ENCODE data around the gene GPR137B. TPM values are rescaled to one million over a fixed set of nuclear protein-coding genes. Genes with fewer than 3 reads are reported as not detected.
"Not testable (repeated sequence)": the region's sequence is repeated elsewhere in the genome, so short reads cannot be mapped to it uniquely, and the experiment has no call there.

Gene GPR137B
- total RNA-seq, 1 donor from 2014 or later = 36.7 TPM

- TF ChIP-seq, protein P1, sequence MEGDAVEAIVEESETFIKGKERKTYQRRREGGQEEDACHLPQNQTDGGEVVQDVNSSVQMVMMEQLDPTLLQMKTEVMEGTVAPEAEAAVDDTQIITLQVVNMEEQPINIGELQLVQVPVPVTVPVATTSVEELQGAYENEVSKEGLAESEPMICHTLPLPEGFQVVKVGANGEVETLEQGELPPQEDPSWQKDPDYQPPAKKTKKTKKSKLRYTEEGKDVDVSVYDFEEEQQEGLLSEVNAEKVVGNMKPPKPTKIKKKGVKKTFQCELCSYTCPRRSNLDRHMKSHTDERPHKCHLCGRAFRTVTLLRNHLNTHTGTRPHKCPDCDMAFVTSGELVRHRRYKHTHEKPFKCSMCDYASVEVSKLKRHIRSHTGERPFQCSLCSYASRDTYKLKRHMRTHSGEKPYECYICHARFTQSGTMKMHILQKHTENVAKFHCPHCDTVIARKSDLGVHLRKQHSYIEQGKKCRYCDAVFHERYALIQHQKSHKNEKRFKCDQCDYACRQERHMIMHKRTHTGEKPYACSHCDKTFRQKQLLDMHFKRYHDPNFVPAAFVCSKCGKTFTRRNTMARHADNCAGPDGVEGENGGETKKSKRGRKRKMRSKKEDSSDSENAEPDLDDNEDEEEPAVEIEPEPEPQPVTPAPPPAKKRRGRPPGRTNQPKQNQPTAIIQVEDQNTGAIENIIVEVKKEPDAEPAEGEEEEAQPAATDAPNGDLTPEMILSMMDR (IDR thresholded peaks at IDR 0.05; ENCODE audit: borderline replicate concordance) = no peak
- no peak overlapping the region for H3K4me3 ChIP-seq
- H3K4me1 ChIP-seq = peaks cover 27% of the 10 kb centered on the region
- H3K36me3 ChIP-seq = no peaks in the 10 kb centered on the region
- peaks cover 1% of the 10 kb centered on the region for H3K9me3 ChIP-seq (replicated peaks)
- H3K27ac ChIP-seq (replicated peaks) = no peak overlapping the region
- DNase-seq = no peak
- H3K27me3 ChIP-seq (ENCODE audit: low read depth) = no peaks in the 10 kb centered on the region
- intact Hi-C loops (cut with micrococcal nuclease) = no loop called here
Measured at GRCh38 chr1:236155841-236156503, 13.6 kb downstream of the GPR137B start.

DNA sequence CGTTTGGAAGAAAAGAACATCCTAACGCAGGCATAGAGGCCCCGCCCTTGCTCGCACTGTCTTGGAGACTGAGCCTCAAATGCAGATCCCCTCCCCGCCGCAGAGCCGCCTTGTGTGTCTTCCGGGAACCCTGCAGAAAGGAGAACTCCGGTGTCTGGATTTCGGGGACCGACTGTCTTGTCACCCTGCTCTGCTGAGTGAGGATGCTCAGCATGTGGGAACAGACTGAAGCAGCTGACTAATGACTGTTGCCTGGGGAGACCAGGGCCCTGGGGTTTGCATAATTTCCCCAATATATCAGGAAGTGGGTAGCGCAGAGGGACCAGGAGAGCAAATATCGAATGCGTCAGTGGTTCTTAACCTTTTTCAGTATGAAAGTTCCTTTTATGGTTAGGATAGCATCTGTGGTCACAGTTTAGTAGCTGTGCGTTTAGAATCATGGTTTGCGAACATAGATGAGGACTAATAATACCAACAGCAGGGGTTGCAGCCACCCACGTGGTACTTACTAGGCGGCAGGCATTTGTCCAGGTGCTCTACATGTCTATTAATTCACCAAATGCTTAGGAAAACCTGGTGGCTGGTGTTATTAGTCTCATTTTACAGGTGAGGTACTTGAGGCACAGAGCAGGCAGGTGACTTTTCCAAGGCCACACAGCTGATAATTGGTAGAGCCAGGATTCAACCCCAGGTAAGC is 14.3 kb downstream of the GPR137B start:
- Histone ChIP-seq H3K4me1 (peaks cover 20% of the 10 kb centered on the region), H3K27me3 (ENCODE audit: low read depth) (no peaks in the 10 kb centered on the region), H3K36me3 (no peaks in the 10 kb centered on the region), H3K9me3 (replicated peaks) (peaks cover 8% of the 10 kb centered on the region), H3K4me3 (no peak overlapping the region), H3K27ac (replicated peaks) (no peak overlapping the region)
- TF ChIP-seq, protein P1 (IDR thresholded peaks at IDR 0.05; ENCODE audit: borderline replicate concordance) = no peak
- DNase-seq = no peak
- intact Hi-C loops (cut with micrococcal nuclease) = no loop called here

GRCh38 chr1:236158072-236158471 is 15.7 kb downstream of the GPR137B start:
- H3K9me3 ChIP-seq (replicated peaks) = peaks cover 21% of the 10 kb centered on the region
- H3K27me3 ChIP-seq (ENCODE audit: low read depth); intact Hi-C loops (cut with micrococcal nuclease); H3K36me3 ChIP-seq; H3K4me1 ChIP-seq; H3K4me3 ChIP-seq; DNase-seq; H3K27ac ChIP-seq (replicated peaks): not testable (repeated sequence)

DNA sequence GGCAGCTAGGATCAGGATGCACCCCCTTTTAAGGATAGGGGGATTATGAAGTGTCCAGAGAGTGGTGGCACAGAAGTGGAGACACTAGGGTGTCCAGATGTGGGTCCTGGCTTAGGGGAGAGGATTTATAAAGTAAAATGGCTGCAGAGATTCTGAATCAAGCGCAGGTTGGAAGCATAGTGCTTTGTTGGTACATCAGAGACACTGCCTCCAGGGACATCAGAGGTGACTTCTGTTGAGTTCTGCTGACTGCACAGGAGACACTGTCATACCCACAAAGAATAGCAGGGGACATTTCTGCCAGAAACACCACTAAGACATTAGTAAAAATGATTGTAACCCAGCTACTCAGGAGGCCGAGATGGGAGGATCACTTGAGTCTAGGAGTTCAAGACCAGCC is 16.4 kb downstream of the GPR137B start:
- H3K4me3 ChIP-seq = no peak overlapping the region
- H3K36me3 ChIP-seq = no peaks in the 10 kb centered on the region
- H3K27ac ChIP-seq (replicated peaks) = no peak overlapping the region
- no peaks in the 10 kb centered on the region for H3K27me3 ChIP-seq (ENCODE audit: low read depth)
- intact Hi-C loops (cut with micrococcal nuclease) = no loop called here
- no peak for DNase-seq
- peaks cover 6% of the 10 kb centered on the region for H3K4me1 ChIP-seq
- H3K9me3 ChIP-seq (replicated peaks) = peaks cover 21% of the 10 kb centered on the region
- TF ChIP-seq, protein P1 (IDR thresholded peaks at IDR 0.05; ENCODE audit: borderline replicate concordance) = no peak

GRCh38 chr1:236159704-236160539 is 17.6 kb downstream of the GPR137B start:
- Histone ChIP-seq H3K4me1 (peaks cover 14% of the 10 kb centered on the region), H3K9me3 (replicated peaks) (peaks cover 21% of the 10 kb centered on the region), H3K4me3 (no peak overlapping the region), H3K36me3 (no peaks in the 10 kb centered on the region), H3K27ac (replicated peaks) (no peak overlapping the region), H3K27me3 (ENCODE audit: low read depth) (no peaks in the 10 kb centered on the region)
- TF ChIP-seq, protein P1 (IDR thresholded peaks at IDR 0.05; ENCODE audit: borderline replicate concordance) = no peak
- intact Hi-C loops (cut with micrococcal nuclease) = no loop called here
- no peak for DNase-seq
